ENCODE measurements around the gene DIP2B.

GRCh38 chr12:50604640-50604920 is 99.8 kb downstream of the DIP2B start:
- TF ChIP-seq CTCF (conservative IDR thresholded peaks at IDR 0.05 in 1 of 2, IDR thresholded peaks at IDR 0.05 in 1 of 2; ENCODE audit: low read depth in 1 of 2, low read length in 2 of 2) (no peak), EZH2 (IDR thresholded peaks at IDR 0.05; ENCODE audit: low read length, missing control alignments) (no peak)
